GM12873 (cell line): ENCODE results near the gene PPP2R2D.

Experiments used
- CTCF ChIP-seq: IDR thresholded peaks from 2 replicates; pipeline ENCODE4 v1.5.1; 2012; ENCODE audit warnings: low read depth, mild to moderate bottlenecking, moderate library complexity, low read length, control low read depth; ENCODE audit not compliant: insufficient read depth; ENCODE audit errors: missing control alignments

The PPP2R2D gene

DNA sequence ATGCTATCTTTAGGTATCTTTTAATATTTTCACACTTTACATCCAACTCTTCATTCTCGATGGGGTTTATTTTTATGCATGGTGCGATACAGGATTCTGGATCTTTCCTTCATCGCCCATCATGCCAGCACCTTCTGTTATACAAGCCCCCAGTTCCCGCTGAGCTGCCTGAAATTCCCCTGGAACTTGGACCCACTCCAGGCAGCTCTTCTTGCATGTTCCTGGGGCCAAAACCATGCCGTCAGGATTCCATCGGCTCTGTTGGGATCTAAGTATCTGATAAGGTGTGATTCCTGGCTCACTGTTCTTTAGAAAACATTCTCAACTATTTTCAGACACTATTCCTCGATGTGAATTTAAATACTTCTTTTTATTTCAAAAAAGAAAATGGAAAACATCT lies 40.5 kb upstream of the PPP2R2D start:
- no peak for TF ChIP-seq CTCF

GRCh38 chr10:131860806-131861440 lies 39.9 kb upstream of the PPP2R2D start:
- peak; percentile 8 for TF ChIP-seq CTCF

GRCh38 chr10:131862548-131862947 lies 38.3 kb upstream of the PPP2R2D start:
- TF ChIP-seq CTCF: no peak

DNA sequence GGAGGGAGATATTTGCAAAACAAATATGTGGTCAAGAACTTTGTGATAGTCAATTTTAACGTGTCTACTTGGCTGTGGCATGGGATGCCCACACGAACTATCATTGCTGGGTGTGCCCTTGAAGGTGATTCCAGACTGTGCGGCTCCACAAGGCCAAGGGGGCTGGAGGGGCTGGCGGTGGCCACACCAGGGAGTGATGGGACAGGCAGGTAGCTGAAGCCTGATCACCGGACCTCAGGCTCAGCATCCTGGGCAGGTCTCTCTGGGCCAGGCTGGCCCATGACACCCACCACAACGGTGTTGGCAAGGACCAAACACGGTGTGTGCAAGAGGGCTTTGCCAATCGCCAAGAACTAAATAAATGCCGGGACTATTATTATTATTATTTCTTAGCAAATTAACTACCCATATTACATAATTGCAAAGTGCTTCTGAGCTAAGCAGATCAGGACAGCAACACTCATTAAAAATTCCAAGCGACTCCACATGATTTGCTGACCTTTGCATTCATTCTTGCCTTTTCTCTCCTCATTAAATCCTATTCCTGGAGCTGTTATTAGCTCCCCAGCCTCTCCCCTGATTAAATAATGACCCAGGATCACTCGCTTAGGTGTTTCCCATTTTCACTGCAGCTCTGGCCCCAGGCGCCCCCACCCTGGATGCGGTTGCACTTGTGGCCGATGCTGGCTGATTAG lies 35.4 kb upstream of the PPP2R2D start:
- no peak for TF ChIP-seq CTCF

- no peak for TF ChIP-seq CTCF
Observed at GRCh38 chr10:131866673-131867072, 34.1 kb upstream of the PPP2R2D start.

- TF ChIP-seq CTCF: no peak
Observed at GRCh38 chr10:131868436-131868835, 32.4 kb upstream of the PPP2R2D start.

DNA sequence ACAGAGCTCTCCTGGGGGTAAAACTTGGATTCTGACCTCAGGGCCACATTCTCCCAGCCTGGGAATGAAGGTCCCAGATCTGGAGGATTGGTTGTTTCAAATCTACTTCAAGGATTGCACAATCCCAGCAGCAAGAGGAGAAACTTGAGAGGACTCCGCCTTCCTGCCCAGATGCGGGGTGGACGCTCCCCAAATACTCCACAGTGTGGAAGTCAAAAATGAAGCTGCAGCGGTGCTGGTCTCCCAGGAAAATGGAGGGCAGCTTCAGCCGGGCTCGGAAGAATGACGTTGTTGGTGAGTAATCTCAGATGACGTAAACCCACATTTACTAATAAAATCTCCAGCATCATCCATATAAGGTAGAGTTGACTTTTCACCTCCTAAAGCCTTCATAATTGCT lies 31.5 kb upstream of the PPP2R2D start:
- TF ChIP-seq CTCF: no peak
